SK-N-SH (cell line): ENCODE data around the gene CRCP. TPM values are rescaled to one million over a fixed set of nuclear protein-coding genes. Genes with fewer than 3 reads are reported as not detected.

Source experiments
- CTCF ChIA-PET: fragments of 300-600, 350-600 bp; formaldehyde crosslinking; extraction: SDS; loops from one replicate; lab custom pipeline; 2021; lab: Yijun Ruan, JAX
- POLR2A ChIA-PET: fragments of 350-600 bp; sonication (Branson Sonifier 250); formaldehyde crosslinking; extraction: SDS; loops from one replicate; lab custom pipeline; 2020; ENCODE audit warnings: antibody characterized with exemption, inconsistent platforms; lab: Yijun Ruan, JAX
- DNase-seq: peaks from one replicate; pipeline ENCODE4 v3.0.0; 2012
- H2AFZ ChIP-seq: fragments of 200-600 bp; sonication (generic); 2 replicates; pipeline ENCODE4 v1.8.1; 2016; ENCODE audit warnings: antibody characterized with exemption, mild to moderate bottlenecking, low read depth
- H3F3A ChIP-seq: fragments of 200-600 bp; sonication (generic); replicated peaks from 2 replicates; pipeline ENCODE3; 2016; ENCODE audit warnings: antibody characterized with exemption, mild to moderate bottlenecking; ENCODE audit not compliant: insufficient read depth
- H3K27ac ChIP-seq, 2 experiments: fragments of 200-500 bp in 1 of 2; fragments of 200-600 bp in 1 of 2; sonication (Bioruptor generic) in 1 of 2; sonication (generic), shearing (Covaris generic) in 1 of 2; 2 replicates each; pipeline versions ENCODE4 v1.5.1 to v1.6.1; 2014 to 2016; ENCODE audit warnings: low read depth in 2 of 2, inconsistent platforms in 1 of 2, low read length in 1 of 2, mild to moderate bottlenecking in 1 of 2, mixed read lengths in 1 of 2
- H3K27me3 ChIP-seq: fragments of 200-600 bp; sonication (generic), shearing (Covaris generic); 2 replicates; pipeline ENCODE4 v1.6.1; 2016; ENCODE audit warnings: mixed run types; ENCODE audit not compliant: insufficient read depth
- H3K36me3 ChIP-seq, 2 experiments: fragments of 200-500 bp in 1 of 2; fragments of 200-600 bp in 1 of 2; sonication (Bioruptor generic) in 1 of 2; sonication (generic) in 1 of 2; replicated peaks in 1 of 2; 2 replicates each; pipeline versions ENCODE3 to v1.5.1; 2014 to 2016; ENCODE audit warnings: low read length in 1 of 2, mild to moderate bottlenecking in 1 of 2; ENCODE audit not compliant: insufficient read depth in 2 of 2, control insufficient read depth in 1 of 2
- H3K4me1 ChIP-seq, 2 experiments: fragments of 200-500 bp in 1 of 2; fragments of 200-600 bp in 1 of 2; sonication (Bioruptor generic) in 1 of 2; sonication (generic), shearing (Covaris generic) in 1 of 2; 2 replicates each; pipeline versions ENCODE4 v1.5.1 to v1.6.1; 2014 to 2016; ENCODE audit warnings: low read depth in 1 of 2, low read length in 1 of 2, mixed run types in 1 of 2; ENCODE audit not compliant: insufficient read depth in 2 of 2, control insufficient read depth in 1 of 2
- H3K4me2 ChIP-seq: fragments of 200-600 bp; sonication (generic), shearing (Covaris generic); 2 replicates; pipeline ENCODE4 v1.6.1; 2017; ENCODE audit warnings: mixed run types
- H3K4me3 ChIP-seq, 2 experiments: fragments of 200-500 bp in 1 of 2; fragments of 200-600 bp in 1 of 2; sonication (Bioruptor generic) in 1 of 2; sonication (generic), shearing (Covaris generic) in 1 of 2; 2 replicates each; pipeline versions ENCODE4 v1.5.1 to v1.8.1; 2014 to 2016; ENCODE audit warnings: low read depth in 2 of 2, inconsistent platforms in 1 of 2, low read length in 1 of 2, mild to moderate bottlenecking in 1 of 2, mixed read lengths in 1 of 2, moderate library complexity in 1 of 2
- H3K79me2 ChIP-seq: fragments of 200-600 bp; sonication (generic); 2 replicates; pipeline ENCODE4 v1.8.1; 2017; ENCODE audit warnings: mild to moderate bottlenecking; ENCODE audit not compliant: insufficient read depth
- H3K9ac ChIP-seq: fragments of 200-600 bp; sonication (generic); 2 replicates; pipeline ENCODE4 v1.6.1; 2017; ENCODE audit warnings: mixed run types
- H3K9me2 ChIP-seq: fragments of 200-600 bp; sonication (generic); 2 replicates; pipeline ENCODE4 v1.6.1; 2017; ENCODE audit warnings: mixed run types
- H3K9me3 ChIP-seq: fragments of 200-600 bp; sonication (generic); 2 replicates; pipeline ENCODE4 v1.6.1; 2017; ENCODE audit warnings: mixed run types, mild to moderate bottlenecking, moderate library complexity
- H4K20me1 ChIP-seq: fragments of 200-600 bp; sonication (generic); 2 replicates; pipeline ENCODE4 v1.6.1; 2017; ENCODE audit warnings: mild to moderate bottlenecking, mixed run types; ENCODE audit not compliant: insufficient read depth
- EP300 ChIP-seq, 2 experiments: IDR thresholded peaks; 2 replicates each; pipeline versions ENCODE4 v1.4.0 to v1.6.1; 2012; ENCODE audit warnings: borderline replicate concordance in 1 of 2, low read depth in 1 of 2, low read length in 1 of 2
- FOSL2 ChIP-seq: IDR thresholded peaks from 2 replicates; pipeline ENCODE4 v1.4.0; 2012; ENCODE audit warnings: low read depth, mild to moderate bottlenecking, moderate library complexity, borderline replicate concordance
- GABPA ChIP-seq: IDR thresholded peaks from 2 replicates; pipeline ENCODE4 v1.4.0; 2012; ENCODE audit warnings: low read depth, mild to moderate bottlenecking
- JUND ChIP-seq: IDR thresholded peaks from 2 replicates; pipeline ENCODE4 v1.4.0; 2012
- MEF2A ChIP-seq: IDR thresholded peaks from 2 replicates; pipeline ENCODE4 v1.4.0; 2012; ENCODE audit warnings: low read depth, borderline replicate concordance
- MXI1 ChIP-seq: IDR thresholded peaks from 2 replicates; pipeline ENCODE4 v1.6.1; 2012; ENCODE audit warnings: mild to moderate bottlenecking, low read depth, low read length, improper control_type of control experiment
- POLR2AphosphoS5 ChIP-seq: IDR thresholded peaks from 2 replicates; pipeline ENCODE4 v1.6.1; 2012; ENCODE audit warnings: low read depth, low read length
- RXRA ChIP-seq: IDR thresholded peaks from 2 replicates; pipeline ENCODE4 v1.4.0; 2012; ENCODE audit warnings: low read depth, mild to moderate bottlenecking, borderline replicate concordance
- SMC3 ChIP-seq: IDR thresholded peaks from 2 replicates; pipeline ENCODE4 v1.6.1; 2012; ENCODE audit warnings: low read depth, low read length, improper control_type of control experiment
- TEAD4 ChIP-seq: IDR thresholded peaks from 2 replicates; pipeline ENCODE4 v1.4.0; 2012; ENCODE audit warnings: mild to moderate bottlenecking, borderline replicate concordance; ENCODE audit not compliant: insufficient read depth
- USF1 ChIP-seq: IDR thresholded peaks from 2 replicates; pipeline ENCODE4 v1.4.0; 2012; ENCODE audit warnings: low read depth, borderline replicate concordance
- WGBS: methylation state at CpG from one replicate; pipeline ENCODE4 v1.1.6; 2017; ENCODE audit warnings: low lambda C conversion rate; 5-methylcytosine and 5-hydroxymethylcytosine counted together
- polyA plus RNA-seq, 3 experiments: library from polyadenylated mRNA; depleted of rRNA; stranded (reverse); fragments of >200 nt; gene quantifications; 2 replicates each; pipeline ENCODE4 v1.2.3, GENCODE V29; 2012
- TF ChIP-seq, protein P1 (sequence below): IDR thresholded peaks from 2 replicates; pipeline ENCODE4; 2012
- TF ChIP-seq, protein P2 (sequence below): fragments of 150-350 bp; IDR thresholded peaks from 2 replicates; pipeline ENCODE4 v1.6.1; 2016; ENCODE audit warnings: mild to moderate bottlenecking, low read depth, low read length

CRCP gene
- polyA plus RNA-seq, 1 of the 3 experiments (the other 2 are of a cell fraction): 34.0 TPM

DNA sequence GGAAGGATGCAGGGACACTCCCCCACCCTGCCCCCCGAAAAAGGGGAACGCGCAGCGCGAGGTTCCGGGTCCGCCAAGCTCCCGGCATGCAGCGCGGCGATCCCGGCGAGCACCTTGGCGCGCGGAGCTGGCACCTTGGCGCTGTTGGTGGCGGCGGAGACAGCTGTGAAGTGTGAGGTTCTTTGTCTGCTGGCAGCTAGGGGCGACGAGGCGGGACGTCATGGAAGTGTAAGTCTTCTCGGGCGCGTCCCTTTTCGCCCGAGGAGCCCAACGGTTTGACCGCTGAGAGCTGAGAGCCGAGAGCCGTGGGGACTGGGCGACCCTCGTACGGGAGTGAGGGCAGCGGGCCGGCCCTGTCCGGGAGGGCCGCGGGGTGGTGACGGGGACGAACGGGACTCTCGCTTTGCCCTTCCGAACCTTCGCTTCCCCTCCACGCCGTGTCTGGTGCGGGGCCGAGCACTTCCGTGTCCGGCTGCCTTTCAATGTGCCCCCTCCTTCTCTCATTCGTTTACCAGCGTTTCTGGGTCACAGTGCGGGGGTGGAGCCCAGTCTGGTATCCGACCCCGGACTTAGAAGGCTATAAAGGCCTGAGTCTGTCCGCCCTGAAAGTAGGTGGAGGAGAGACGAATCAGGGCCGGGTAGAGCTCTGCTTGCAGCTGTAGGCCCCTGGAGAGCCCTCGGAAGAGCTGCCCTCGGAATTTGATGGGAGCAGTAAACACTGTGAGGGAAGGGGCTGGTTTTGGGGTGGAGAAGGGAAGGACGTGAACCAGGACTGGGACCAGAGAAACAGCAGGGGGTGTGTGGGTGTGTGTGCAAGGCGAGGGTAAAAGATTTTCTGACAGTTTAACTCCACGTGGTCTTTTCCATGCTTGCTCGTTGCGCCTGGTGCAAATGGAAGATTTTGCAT, at the start of gene CRCP (continued):
- TF ChIP-seq MXI1 (peak; percentile 100), TEAD4 (peak; percentile 44; the same call in 1 of the 2 replicates), USF1 (no peak; the same call in 1 of the 2 replicates), POLR2AphosphoS5 (peak; percentile 88), SMC3 (peak; percentile 42), MEF2A (no peak), RXRA (no peak; the same call in 1 of the 2 replicates), JUND (no peak), EP300 (IDR thresholded peaks at IDR 0.05; ENCODE audit: borderline replicate concordance in 1 of 2, low read depth in 1 of 2, low read length in 1 of 2) (no peak)
- TF ChIP-seq, protein P1, sequence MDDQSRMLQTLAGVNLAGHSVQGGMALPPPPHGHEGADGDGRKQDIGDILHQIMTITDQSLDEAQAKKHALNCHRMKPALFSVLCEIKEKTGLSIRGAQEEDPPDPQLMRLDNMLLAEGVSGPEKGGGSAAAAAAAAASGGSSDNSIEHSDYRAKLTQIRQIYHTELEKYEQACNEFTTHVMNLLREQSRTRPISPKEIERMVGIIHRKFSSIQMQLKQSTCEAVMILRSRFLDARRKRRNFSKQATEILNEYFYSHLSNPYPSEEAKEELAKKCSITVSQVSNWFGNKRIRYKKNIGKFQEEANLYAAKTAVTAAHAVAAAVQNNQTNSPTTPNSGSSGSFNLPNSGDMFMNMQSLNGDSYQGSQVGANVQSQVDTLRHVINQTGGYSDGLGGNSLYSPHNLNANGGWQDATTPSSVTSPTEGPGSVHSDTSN: peak; percentile 37
- TF ChIP-seq, protein P2, sequence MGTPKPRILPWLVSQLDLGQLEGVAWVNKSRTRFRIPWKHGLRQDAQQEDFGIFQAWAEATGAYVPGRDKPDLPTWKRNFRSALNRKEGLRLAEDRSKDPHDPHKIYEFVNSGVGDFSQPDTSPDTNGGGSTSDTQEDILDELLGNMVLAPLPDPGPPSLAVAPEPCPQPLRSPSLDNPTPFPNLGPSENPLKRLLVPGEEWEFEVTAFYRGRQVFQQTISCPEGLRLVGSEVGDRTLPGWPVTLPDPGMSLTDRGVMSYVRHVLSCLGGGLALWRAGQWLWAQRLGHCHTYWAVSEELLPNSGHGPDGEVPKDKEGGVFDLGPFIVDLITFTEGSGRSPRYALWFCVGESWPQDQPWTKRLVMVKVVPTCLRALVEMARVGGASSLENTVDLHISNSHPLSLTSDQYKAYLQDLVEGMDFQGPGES: no peak

GRCh38 chr7:66069732-66070131, 44.9 kb upstream of the CRCP start:
- Histone ChIP-seq H3K9ac (no peak overlapping the region), H3K27me3 (no peaks in the 10 kb centered on the region), H3K4me3 (no peak overlapping the region), H2AFZ (no peak overlapping the region), H3K4me1 (no peaks in the 10 kb centered on the region), H3K79me2 (no peaks in the 10 kb centered on the region), H3K4me2 (no peak overlapping the region; the same call in 1 of the 2 replicates), H3K9me3 (no peaks in the 10 kb centered on the region; the same call in 1 of the 2 replicates), H3K36me3 (no peaks in the 10 kb centered on the region), H3F3A (peaks cover 19% of the 10 kb centered on the region), H4K20me1 (no peaks in the 10 kb centered on the region), H3K27ac (peak overlapping the region in 1 of 2 experiments; percentile 24; a peak in 1 of 4 replicates), H3K9me2 (no peaks in the 10 kb centered on the region)
- ChIA-PET POLR2A (no interaction called here), CTCF (interaction anchor here (1.6 kb wide), 1 partner anchor 14 kb away, joined by 3 read pairs; no protein-coding TSS in a partner anchor)
- 71% methylated on average over 4 of the region's 4 CpGs for WGBS
- 0 out of 2 replicates have a peak, but pooled peaks have one; percentile 2 for TF ChIP-seq FOSL2
- no peak for TF ChIP-seq GABPA
- DNase-seq: no peak
